GM23338 (cell line): ENCODE data around the gene UBR2. TPM values are rescaled to one million over a fixed set of nuclear protein-coding genes. Genes with fewer than 3 reads are reported as not detected.

Experiments
- ATAC-seq: fragments of 200-7000 bp; cut with Tn5 transposase; 3 replicates; pipeline ENCODE4 v1.9.1; 2020
- DNase-seq: peaks from one replicate; pipeline ENCODE4 v3.0.0-alpha.2; 2015; ENCODE audit warnings: low spot score
- H2AFZ ChIP-seq: fragments of 200-600 bp; sonication (generic); 2 replicates; pipeline ENCODE4 v1.8.0; 2016; ENCODE audit warnings: antibody characterized with exemption, mild to moderate bottlenecking, moderate library complexity
- H3F3A ChIP-seq: fragments of 200-600 bp; sonication (generic); replicated peaks from 2 replicates; pipeline ENCODE4 v1.8.0; 2017; ENCODE audit warnings: antibody characterized with exemption, mixed run types, low read depth
- H3K27ac ChIP-seq: fragments of 200-600 bp; sonication (generic); 2 replicates; pipeline ENCODE4 v1.6.1; 2016; ENCODE audit warnings: low read depth
- H3K27me3 ChIP-seq: fragments of 200-600 bp; sonication (generic); 2 replicates; pipeline ENCODE4 v1.8.0; 2016; ENCODE audit warnings: mild to moderate bottlenecking, mixed run types, moderate library complexity; ENCODE audit not compliant: insufficient read depth
- H3K36me3 ChIP-seq: fragments of 200-600 bp; sonication (generic); 2 replicates; pipeline ENCODE4 v1.8.0; 2016; ENCODE audit warnings: mild to moderate bottlenecking; ENCODE audit not compliant: insufficient read depth
- H3K4me1 ChIP-seq: fragments of 200-600 bp; sonication (generic); 2 replicates; pipeline ENCODE4 v1.8.0; 2016; ENCODE audit warnings: mild to moderate bottlenecking, moderate library complexity; ENCODE audit not compliant: insufficient read depth
- H3K4me2 ChIP-seq: fragments of 200-600 bp; sonication (generic); 2 replicates; pipeline ENCODE4 v1.7.1; 2017; ENCODE audit warnings: mixed run types
- H3K4me3 ChIP-seq: fragments of 200-600 bp; sonication (generic); 2 replicates; pipeline ENCODE4 v1.6.1; 2016; ENCODE audit warnings: mixed run types
- H3K79me2 ChIP-seq: fragments of 200-600 bp; sonication (generic); replicated peaks from 2 replicates; pipeline ENCODE4 v1.8.0; 2017; ENCODE audit warnings: mild to moderate bottlenecking; ENCODE audit not compliant: insufficient read depth
- H3K9me2 ChIP-seq: fragments of 200-600 bp; sonication (generic); 2 replicates; pipeline ENCODE4 v1.8.0; 2017; ENCODE audit not compliant: insufficient read depth
- H4K20me1 ChIP-seq: fragments of 200-600 bp; sonication (generic); replicated peaks from 2 replicates; pipeline ENCODE4 v1.8.0; 2017; ENCODE audit warnings: mild to moderate bottlenecking; ENCODE audit not compliant: insufficient read depth
- H3K27ac Mint-ChIP-seq: 2 replicates; pipeline ENCODE4 v1.8.0; 2020; ENCODE audit warnings: inconsistent platforms, mild to moderate bottlenecking, moderate library complexity, mixed read lengths
- H3K27me3 Mint-ChIP-seq: 3 replicates; pipeline ENCODE4 v1.8.0; 2022; ENCODE audit warnings: low read depth, mild to moderate bottlenecking, moderate library complexity, mixed read lengths, inconsistent platforms; ENCODE audit not compliant: insufficient read depth, poor library complexity
- H3K36me3 Mint-ChIP-seq: 3 replicates; pipeline ENCODE4 v1.8.0; 2021; ENCODE audit warnings: low read depth, mild to moderate bottlenecking, inconsistent platforms, moderate library complexity, mixed read lengths
- H3K4me1 Mint-ChIP-seq: 3 replicates; pipeline ENCODE4 v1.8.0; 2020; ENCODE audit warnings: mild to moderate bottlenecking, inconsistent platforms, mixed read lengths
- H3K4me3 Mint-ChIP-seq: 3 replicates; pipeline ENCODE4 v1.8.0; 2021; ENCODE audit warnings: moderate library complexity, mild to moderate bottlenecking, inconsistent platforms, mixed read lengths
- H3K9me3 Mint-ChIP-seq: 3 replicates; pipeline ENCODE4 v1.8.0; 2020; ENCODE audit warnings: moderate library complexity, mild to moderate bottlenecking, inconsistent platforms, mixed read lengths
- CREB1 ChIP-seq: fragments of 250-450 bp; sonication (Bioruptor Pico); IDR thresholded peaks from 2 replicates; pipeline ENCODE4 v1.5.0; 2020; ENCODE audit warnings: low read depth, mild to moderate bottlenecking, moderate library complexity
- CTCF ChIP-seq, 2 experiments: fragments of 200-600 bp in 1 of 2; sonication (generic) in 1 of 2; conservative IDR thresholded peaks; 2 replicates each; pipeline versions ENCODE4 v1.5.1 to v1.6.1; 2016 to 2017; ENCODE audit warnings: antibody characterized with exemption in 2 of 2, low read depth in 2 of 2, mild to moderate bottlenecking in 2 of 2, moderate library complexity in 1 of 2
- JUNB ChIP-seq: IDR thresholded peaks from one replicate; pipeline ENCODE4 v1.6.1; 2016; ENCODE audit warnings: antibody characterized with exemption; ENCODE audit not compliant: unreplicated experiment
- ZNF331 ChIP-seq: fragments of 250-450 bp; sonication (Bioruptor Pico); IDR thresholded peaks from 2 replicates; pipeline ENCODE4 v1.5.0; 2020; ENCODE audit warnings: low read depth, mild to moderate bottlenecking, moderate library complexity
- ZNF462 ChIP-seq: fragments of 250-450 bp; sonication (Bioruptor Pico); IDR thresholded peaks from 2 replicates; pipeline ENCODE4 v1.5.0; 2020; ENCODE audit warnings: mild to moderate bottlenecking, moderate library complexity
- polyA plus RNA-seq: library from polyadenylated mRNA; unstranded; fragments of >200 nt; fragmentation: Nextera tagmentation; extraction: Ambion mirVana; gene quantifications from 2 replicates; pipeline ENCODE4 v1.2.1, GENCODE V29; 2016
- total RNA-seq: library from RNA; depleted of rRNA; stranded (reverse); fragments of >200 nt; shearing (Covaris generic); gene quantifications from 2 replicates; pipeline ENCODE4 v1.2.3, GENCODE V29; 2014

UBR2 gene
- total and polyA plus RNA-seq, 2 experiments from 2014 or later = 6.7 to 21.2 TPM

GRCh38 chr6:42689371-42689770 is 125.5 kb downstream of the UBR2 start:
- Histone ChIP-seq H3F3A (no peaks in the 10 kb centered on the region), H3K9me2 (no peaks in the 10 kb centered on the region), H3K4me2 (no peak overlapping the region), H3K27me3 (no peaks in the 10 kb centered on the region), H3K27ac (no peak overlapping the region), H3K79me2 (no peaks in the 10 kb centered on the region), H2AFZ (no peak overlapping the region), H3K36me3 (peaks cover 54% of the 10 kb centered on the region), H3K4me1 (no peaks in the 10 kb centered on the region), H4K20me1 (no peaks in the 10 kb centered on the region), H3K4me3 (no peak overlapping the region)
- DNase-seq = no peak
- Mint-ChIP-seq H3K27me3 (no peaks in the 10 kb centered on the region), H3K4me3 (no peak overlapping the region), H3K4me1 (no peaks in the 10 kb centered on the region), H3K9me3 (peaks cover 13% of the 10 kb centered on the region), H3K27ac (no peak overlapping the region), H3K36me3 (peaks cover 80% of the 10 kb centered on the region)
- ATAC-seq = no peak
- no peak for TF ChIP-seq ZNF331 (CRISPR knock-in tag)
- no peak for TF ChIP-seq CTCF (conservative IDR thresholded peaks at IDR 0.05; ENCODE audit: low read depth in 2 of 2)
- no peak for TF ChIP-seq CREB1 (CRISPR knock-in tag)
- TF ChIP-seq JUNB = no peak
- no peak for TF ChIP-seq ZNF462
